ENCODE measurements around the gene DELE1. TPM values are rescaled to one million over a fixed set of nuclear protein-coding genes. Genes with fewer than 3 reads are reported as not detected.

DELE1 gene
- total RNA-seq, 2 donors from 2014 or later: 66.7 to 98.1 TPM

DNA sequence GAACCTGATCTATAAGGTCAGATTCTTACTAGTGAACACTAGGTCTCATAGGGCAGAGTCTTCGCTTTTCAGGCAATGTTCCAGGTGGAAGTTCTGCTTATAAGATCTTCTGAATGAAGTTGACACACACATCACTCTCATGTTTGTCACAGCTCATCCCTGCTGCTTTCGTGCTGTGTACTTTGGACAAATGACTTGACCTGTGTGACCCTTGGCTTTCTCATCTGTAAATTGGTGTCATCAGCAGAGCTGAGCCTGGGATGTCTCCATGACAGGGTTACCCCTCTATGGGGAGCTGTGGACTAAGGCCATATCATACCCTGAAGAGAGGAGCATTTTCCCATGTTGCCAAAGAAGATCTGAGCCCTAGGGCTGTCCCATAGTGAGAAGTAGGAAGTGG lies 2.8 kb downstream of the DELE1 start:
- Histone ChIP-seq H3K9me3 (no peaks in the 10 kb centered on the region), H3K4me3 (no peak overlapping the region), H3K27me3 (replicated peaks; ENCODE audit: insufficient read depth) (no peaks in the 10 kb centered on the region), H3K36me3 (peaks cover 10 to 16% of the 10 kb centered on the region in 2 donors), H3K27ac (no peak overlapping the region), H3K4me1 (replicated peaks) (no peaks in the 10 kb centered on the region)
- TF ChIP-seq, protein P1, sequence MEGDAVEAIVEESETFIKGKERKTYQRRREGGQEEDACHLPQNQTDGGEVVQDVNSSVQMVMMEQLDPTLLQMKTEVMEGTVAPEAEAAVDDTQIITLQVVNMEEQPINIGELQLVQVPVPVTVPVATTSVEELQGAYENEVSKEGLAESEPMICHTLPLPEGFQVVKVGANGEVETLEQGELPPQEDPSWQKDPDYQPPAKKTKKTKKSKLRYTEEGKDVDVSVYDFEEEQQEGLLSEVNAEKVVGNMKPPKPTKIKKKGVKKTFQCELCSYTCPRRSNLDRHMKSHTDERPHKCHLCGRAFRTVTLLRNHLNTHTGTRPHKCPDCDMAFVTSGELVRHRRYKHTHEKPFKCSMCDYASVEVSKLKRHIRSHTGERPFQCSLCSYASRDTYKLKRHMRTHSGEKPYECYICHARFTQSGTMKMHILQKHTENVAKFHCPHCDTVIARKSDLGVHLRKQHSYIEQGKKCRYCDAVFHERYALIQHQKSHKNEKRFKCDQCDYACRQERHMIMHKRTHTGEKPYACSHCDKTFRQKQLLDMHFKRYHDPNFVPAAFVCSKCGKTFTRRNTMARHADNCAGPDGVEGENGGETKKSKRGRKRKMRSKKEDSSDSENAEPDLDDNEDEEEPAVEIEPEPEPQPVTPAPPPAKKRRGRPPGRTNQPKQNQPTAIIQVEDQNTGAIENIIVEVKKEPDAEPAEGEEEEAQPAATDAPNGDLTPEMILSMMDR (IDR thresholded peaks at IDR 0.05): no peak
- TF ChIP-seq POLR2AphosphoS5 (IDR thresholded peaks at IDR 0.05): no peak
- intact Hi-C loops (cut with DNase I): loop anchor here (5.0 kb wide), 1 partner anchor 74 kb away; no protein-coding TSS in a partner anchor
- no peak for DNase-seq (ENCODE audit: low spot score)
- 78% methylated on average over 2 of the region's 2 CpGs for WGBS

DNA sequence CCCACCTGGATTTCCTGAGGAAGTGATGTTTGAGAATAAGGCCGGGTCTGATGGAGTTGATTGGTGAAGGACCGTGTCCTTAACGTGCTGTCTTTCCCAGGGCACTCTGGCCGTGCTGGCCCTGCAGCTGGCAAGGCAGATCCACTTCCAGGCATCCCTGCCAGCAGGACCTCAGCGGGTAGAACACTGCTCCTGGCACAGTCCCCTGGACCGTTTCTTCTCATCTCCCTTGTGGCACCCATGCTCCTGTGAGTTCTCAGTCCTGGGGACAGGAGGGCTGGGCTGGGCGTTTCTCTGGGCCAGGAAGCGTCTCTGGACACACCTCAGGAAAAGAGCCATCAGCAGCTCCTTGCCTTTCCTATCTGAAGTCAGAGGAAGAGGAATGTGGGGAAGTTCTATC lies 4.4 kb downstream of the DELE1 start:
- H3K4me3 ChIP-seq: no peak overlapping the region
- H3K36me3 ChIP-seq: peaks cover 10 to 16% of the 10 kb centered on the region in 2 donors
- 77% methylated on average over 8 of the region's 8 CpGs for WGBS
- H3K4me1 ChIP-seq (replicated peaks): no peaks in the 10 kb centered on the region
- no peaks in the 10 kb centered on the region for H3K27me3 ChIP-seq (replicated peaks; ENCODE audit: insufficient read depth)
- H3K9me3 ChIP-seq: no peaks in the 10 kb centered on the region
- no peak for DNase-seq (ENCODE audit: low spot score)
- no peak overlapping the region for H3K27ac ChIP-seq
- intact Hi-C loops (cut with DNase I): loop anchor here (5.0 kb wide), 1 partner anchor 76 kb away; no protein-coding TSS in a partner anchor
- TF ChIP-seq POLR2AphosphoS5 (IDR thresholded peaks at IDR 0.05) (no peak), POLR2A (IDR thresholded peaks at IDR 0.05) (no peak)

DNA sequence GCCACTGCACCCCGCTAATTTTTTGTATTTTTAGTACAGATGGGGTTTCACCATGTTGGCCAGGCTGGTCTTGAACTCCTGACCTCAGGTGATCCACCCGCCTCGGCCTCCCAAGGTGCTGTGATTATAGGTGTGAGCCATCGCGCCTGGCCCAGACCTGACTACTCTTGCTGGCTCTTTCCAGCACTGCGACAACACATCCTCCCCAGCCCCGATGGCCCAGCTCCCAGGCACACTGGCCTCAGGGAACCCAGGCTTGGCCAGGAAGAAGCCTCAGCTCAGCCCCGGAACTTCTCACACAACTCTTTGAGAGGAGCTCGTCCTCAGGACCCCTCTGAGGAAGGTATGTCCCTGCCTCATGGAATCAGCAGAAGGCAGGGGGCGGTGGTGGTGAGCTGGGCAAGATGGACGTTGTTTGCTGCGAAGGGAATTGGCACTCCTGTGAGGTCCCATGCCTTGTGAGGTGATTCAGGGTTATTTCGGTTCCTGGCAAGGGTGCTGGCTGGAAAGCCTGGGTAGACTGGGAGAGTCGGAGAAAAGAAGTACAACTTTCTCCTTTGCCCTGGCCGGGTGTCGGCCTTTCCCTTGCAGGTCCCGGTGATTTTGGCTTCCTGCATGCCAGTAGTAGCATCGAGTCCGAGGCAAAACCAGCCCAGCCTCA lies 5.9 kb downstream of the DELE1 start:
- no peak overlapping the region for H3K27ac ChIP-seq
- peaks cover 14 to 16% of the 10 kb centered on the region in 2 donors for H3K36me3 ChIP-seq
- H3K9me3 ChIP-seq: no peaks in the 10 kb centered on the region
- DNase-seq (ENCODE audit: low spot score): no peak
- WGBS: 91% methylated on average over 19 of the region's 19 CpGs
- no peak overlapping the region for H3K4me3 ChIP-seq
- intact Hi-C loops (cut with DNase I): loop anchor here (5.0 kb wide), 1 partner anchor 77 kb away; no protein-coding TSS in a partner anchor
- no peak for TF ChIP-seq POLR2A (IDR thresholded peaks at IDR 0.05)
- no peak for TF ChIP-seq POLR2AphosphoS5 (IDR thresholded peaks at IDR 0.05)
- TF ChIP-seq, protein P1 (IDR thresholded peaks at IDR 0.05): no peak
- no peaks in the 10 kb centered on the region for H3K4me1 ChIP-seq (replicated peaks)
- no peaks in the 10 kb centered on the region for H3K27me3 ChIP-seq (replicated peaks; ENCODE audit: insufficient read depth)

DNA sequence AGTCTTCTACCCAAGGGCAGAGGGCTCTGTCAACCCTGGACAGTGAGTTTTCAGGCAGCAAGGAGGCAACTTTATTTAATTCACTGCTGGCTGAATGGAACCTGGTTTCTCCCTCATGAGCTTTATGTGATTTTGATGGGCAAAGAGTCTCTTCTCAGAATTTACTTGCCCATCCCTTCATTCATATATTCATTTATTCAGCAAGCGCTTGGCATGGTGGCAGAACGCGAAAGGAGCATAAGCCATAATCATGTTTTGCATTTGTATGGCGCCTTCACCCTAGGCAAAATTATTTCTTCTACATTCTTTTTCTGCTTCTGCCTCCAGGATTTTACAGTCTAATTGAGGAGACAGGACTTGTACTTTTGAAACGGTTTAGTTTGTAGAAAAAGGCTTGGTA lies 8.0 kb downstream of the DELE1 start:
- TF ChIP-seq POLR2AphosphoS5 (IDR thresholded peaks at IDR 0.05) (no peak), POLR2A (IDR thresholded peaks at IDR 0.05) (no peak)
- TF ChIP-seq, protein P1 (IDR thresholded peaks at IDR 0.05): no peak
- Histone ChIP-seq H3K36me3 (peaks cover 14 to 16% of the 10 kb centered on the region in 2 donors), H3K4me1 (replicated peaks) (no peaks in the 10 kb centered on the region), H3K4me3 (no peak overlapping the region), H3K27me3 (replicated peaks; ENCODE audit: insufficient read depth) (no peaks in the 10 kb centered on the region), H3K27ac (no peak overlapping the region), H3K9me3 (no peaks in the 10 kb centered on the region)
- no peak for DNase-seq (ENCODE audit: low spot score)
- intact Hi-C loops (cut with DNase I): no loop called here
- 91% methylated on average over 5 of the region's 5 CpGs for WGBS

DNA sequence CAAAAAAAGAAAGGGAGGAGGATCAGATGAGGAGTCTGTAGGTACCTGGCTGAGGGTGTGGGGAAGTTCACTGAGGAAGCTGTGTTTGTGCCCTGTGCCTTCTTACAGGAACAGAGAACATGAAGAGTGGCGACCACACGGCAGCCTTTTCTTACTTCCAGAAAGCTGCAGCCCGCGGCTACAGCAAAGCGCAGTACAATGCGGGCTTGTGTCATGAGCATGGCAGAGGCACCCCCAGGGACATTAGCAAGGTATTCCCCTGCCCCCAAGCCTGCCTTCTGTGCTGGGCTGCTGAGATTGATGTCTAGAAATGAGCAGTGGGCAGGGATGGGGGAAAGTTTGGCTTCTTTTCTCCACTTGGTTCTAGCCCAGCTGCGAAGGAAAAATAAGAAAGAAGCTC lies 9.5 kb downstream of the DELE1 start:
- WGBS: 94% methylated on average over 7 of the region's 7 CpGs
- Histone ChIP-seq H3K27me3 (replicated peaks; ENCODE audit: insufficient read depth) (no peaks in the 10 kb centered on the region), H3K4me3 (no peak overlapping the region), H3K4me1 (replicated peaks) (no peaks in the 10 kb centered on the region), H3K27ac (no peak overlapping the region), H3K36me3 (peaks cover 13 to 15% of the 10 kb centered on the region in 2 donors), H3K9me3 (no peaks in the 10 kb centered on the region)
- no peak for DNase-seq (ENCODE audit: low spot score)
- TF ChIP-seq POLR2AphosphoS5 (IDR thresholded peaks at IDR 0.05) (no peak), POLR2A (IDR thresholded peaks at IDR 0.05) (no peak)
- TF ChIP-seq, protein P1 (IDR thresholded peaks at IDR 0.05): no peak
- intact Hi-C loops (cut with DNase I): no loop called here

All from prostate gland (tissue), 2 donors.